IPS DF 19.7 (cell line): ENCODE measurements around the gene ANGPTL7.

Experiments used
- DNase-seq: peaks from one replicate; pipeline ENCODE4 v3.0.0-alpha.2; 2013; ENCODE audit warnings: low read depth, low spot score

ANGPTL7 gene

GRCh38 chr1:11204396-11205190 lies 15.4 kb downstream of the ANGPTL7 start:
- no peak for DNase-seq

GRCh38 chr1:11207898-11208611 lies 18.9 kb downstream of the ANGPTL7 start:
- DNase-seq: no peak

DNA sequence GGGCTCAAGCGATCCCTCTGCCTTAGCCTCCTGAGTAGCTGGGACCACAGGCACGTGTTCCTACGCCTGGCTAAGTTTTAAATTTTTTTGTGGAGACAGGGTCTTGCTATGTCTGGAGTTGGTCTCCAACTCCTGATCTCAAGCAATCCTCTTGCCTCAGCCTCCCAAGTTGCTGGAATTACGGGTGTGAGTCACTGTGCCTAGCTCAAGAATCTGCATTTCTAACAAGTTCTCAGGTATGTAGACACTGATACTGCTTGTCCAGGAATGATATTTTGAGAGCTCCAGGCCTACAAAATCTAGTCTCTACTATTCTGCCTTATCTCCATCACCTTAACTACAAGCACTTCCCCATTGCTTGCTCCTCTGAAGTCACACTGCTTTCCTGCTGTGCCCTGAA lies 22.3 kb downstream of the ANGPTL7 start:
- DNase-seq: no peak

DNA sequence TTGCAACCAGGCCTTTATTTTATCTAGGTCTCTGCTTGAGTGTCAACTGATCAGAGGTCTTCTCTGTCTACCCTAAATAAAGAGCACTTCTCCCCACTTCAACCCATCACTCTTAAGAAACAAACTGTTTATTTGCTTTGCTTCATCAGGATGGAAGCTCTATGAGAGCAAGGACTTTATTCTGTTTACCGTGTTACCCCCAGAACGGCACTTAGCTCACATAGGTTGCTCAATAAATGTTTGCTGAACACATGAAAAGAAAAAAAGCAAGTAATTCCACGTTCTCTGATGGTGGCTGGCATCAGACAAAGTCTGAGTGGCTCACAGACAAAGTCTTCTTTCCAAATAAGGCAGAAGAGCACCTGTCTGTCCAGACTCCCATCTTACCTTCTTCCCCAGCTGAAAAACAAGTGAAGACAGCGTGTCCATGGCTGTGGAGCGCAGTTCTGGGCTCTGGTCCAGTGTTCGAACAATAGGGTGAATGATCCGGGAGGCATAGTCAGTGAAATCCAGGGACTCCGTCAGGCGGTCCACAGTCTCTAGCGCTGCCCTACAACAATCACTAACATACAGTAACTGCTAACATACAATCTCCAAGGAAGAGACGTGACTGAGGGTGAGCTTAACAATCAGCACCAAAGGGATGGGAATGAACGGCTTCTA lies 22.9 kb downstream of the ANGPTL7 start:
- no peak for DNase-seq

DNA sequence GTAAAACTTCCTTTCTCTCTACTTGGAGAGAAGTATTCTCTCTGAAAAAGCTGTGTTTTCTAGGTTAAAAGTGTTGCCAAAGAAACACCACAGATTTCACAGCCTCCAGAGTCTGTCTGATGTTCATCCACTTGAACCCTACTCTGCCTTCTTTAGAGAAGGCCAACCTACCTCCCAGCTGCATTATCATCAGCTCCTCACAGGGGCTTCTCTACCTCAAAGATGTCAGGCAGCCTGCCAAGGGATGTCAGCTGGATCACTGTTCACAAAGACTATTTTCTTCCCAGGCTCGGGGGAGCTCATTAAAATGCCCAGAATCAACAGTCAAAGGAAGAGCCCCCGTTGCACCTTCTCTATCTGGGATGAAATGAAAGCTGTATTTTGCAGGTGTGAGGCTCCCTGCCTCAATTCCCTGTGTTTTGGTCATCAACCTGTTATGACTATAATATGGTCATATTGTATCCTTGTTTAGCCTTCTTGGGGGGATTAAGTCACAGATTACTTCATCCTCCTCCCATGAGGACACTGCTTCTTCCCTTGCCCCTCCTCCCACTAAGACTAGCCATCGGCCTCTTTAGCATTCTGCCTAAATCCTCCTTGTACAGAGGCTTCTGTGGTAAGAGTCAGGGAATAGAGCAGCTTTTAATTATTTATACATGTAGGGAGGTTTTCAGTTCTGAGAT lies 25.7 kb downstream of the ANGPTL7 start:
- DNase-seq: no peak

GRCh38 chr1:11215381-11216005 lies 26.3 kb downstream of the ANGPTL7 start:
- no peak for DNase-seq

- no peak for DNase-seq
Observed at GRCh38 chr1:11216074-11216473, 26.9 kb downstream of the ANGPTL7 start.

DNA sequence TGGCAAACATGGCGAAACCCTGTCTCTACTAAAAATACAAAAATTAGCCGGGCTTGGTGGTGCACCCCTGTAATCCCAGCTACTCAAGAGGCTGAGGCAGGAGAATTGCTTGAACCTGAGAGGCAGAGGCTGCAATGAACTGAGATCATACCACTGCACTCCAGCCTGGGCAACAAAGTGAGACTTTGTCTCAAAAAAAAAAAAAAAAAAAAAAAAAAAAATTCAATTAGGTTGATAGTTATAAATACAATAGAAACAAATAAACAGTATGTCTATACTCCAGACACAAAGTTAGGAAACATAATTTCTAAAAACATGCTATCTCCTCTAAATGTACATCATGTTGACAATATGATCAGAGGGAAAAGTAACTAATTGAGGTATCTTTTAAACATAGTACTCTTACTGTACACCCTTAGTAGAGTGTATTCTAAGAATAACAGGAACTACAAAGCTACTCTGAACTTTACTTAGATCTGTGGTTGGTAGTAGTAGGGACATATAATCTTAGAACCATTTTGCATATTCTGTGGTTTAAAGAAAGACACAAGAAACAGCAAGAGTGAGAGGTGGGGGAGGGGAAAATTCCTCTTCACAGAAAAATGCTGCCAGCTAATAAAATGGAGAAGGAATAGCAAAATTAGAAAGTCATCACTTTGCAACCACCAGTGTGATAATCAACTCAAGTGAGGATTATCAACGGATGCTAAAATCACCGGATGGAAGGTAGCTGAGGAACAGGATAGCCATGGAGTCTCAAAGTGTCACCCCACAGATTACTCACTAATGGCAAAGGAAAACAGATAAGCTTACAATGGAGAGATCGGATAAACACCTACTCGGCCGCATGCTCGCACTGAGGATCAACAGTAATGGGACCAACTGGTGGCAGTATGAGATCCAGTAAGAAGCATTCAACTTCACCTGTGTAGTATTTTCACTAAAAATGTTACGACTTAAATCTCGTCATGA lies 38.2 kb downstream of the ANGPTL7 start:
- no peak for DNase-seq

- no peak for DNase-seq
Observed at GRCh38 chr1:11229203-11229602, 40.0 kb downstream of the ANGPTL7 start.

- no peak for DNase-seq
Observed at GRCh38 chr1:11233208-11233607, 44.1 kb downstream of the ANGPTL7 start.

GRCh38 chr1:11237356-11237755 lies 48.2 kb downstream of the ANGPTL7 start:
- DNase-seq: no peak

DNA sequence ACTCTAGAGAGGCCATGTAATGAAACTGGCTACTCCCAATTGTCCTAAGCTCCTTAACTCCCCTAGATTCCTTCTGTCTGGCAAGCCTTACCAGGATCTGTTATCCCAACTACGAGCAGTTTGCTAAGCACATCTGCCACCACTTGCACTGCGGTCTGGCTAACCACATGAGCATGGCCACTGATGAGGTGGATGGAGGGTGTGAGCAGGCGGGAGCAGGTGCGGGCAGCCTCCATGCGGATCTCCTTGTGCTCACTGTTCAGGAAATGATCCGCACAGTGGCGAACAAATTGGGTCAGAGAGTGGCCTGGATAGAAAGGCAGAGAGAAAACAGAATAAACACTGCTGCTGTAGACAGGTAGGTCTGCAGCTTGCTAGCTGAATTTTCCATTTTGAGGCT lies 49.2 kb downstream of the ANGPTL7 start:
- no peak for DNase-seq

DNA sequence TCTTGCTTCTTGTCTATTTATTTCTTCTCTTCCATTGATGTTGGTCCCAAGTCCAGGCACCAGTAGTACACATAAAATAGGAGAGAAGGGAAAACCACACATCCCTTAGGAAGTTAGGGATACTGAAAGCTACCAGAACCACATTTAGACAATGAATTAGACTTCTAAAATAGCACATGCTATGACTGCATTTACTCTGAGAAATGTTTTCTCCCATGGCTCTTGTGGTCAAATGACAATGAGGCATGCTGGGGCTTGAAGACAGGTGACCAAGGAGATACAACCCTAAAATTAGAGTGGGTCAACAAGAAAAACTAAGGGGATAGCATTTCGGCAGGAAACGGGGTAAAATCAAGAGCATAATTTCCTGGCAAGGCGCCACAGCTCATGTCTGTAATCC lies 56.1 kb downstream of the ANGPTL7 start:
- DNase-seq: no peak
